Mesendoderm (in vitro differentiated cells): ENCODE results near the gene NR1D1.

Experiments
- DNase-seq: peaks from one replicate; pipeline ENCODE4 v3.0.0; 2013
- H2AK5ac ChIP-seq: 2 replicates; pipeline ENCODE4 v1.6.1; 2013; ENCODE audit warnings: low read length, inconsistent platforms
- H2BK120ac ChIP-seq: 2 replicates; pipeline ENCODE4 v1.6.1; 2013; ENCODE audit warnings: low read depth, mild to moderate bottlenecking, low read length, moderate library complexity, mixed read lengths
- H2BK15ac ChIP-seq: replicated peaks from 2 replicates; pipeline ENCODE4 v1.6.1; 2013; ENCODE audit warnings: low read depth, mild to moderate bottlenecking, moderate library complexity
- H2BK5ac ChIP-seq: 2 replicates; pipeline ENCODE4 v1.6.1; 2013; ENCODE audit warnings: low read length, inconsistent platforms
- H3K18ac ChIP-seq: 2 replicates; pipeline ENCODE4 v1.6.1; 2013; ENCODE audit warnings: mild to moderate bottlenecking, low read length, mixed read lengths
- H3K23ac ChIP-seq: one replicate; pipeline ENCODE4 v1.6.1; 2013; ENCODE audit warnings: low read length
- H3K27ac ChIP-seq: 2 replicates; pipeline ENCODE4 v1.5.1; 2013; ENCODE audit warnings: low read depth, mild to moderate bottlenecking, inconsistent platforms, low read length, moderate library complexity
- H3K27me3 ChIP-seq: 2 replicates; pipeline ENCODE4 v1.6.1; 2013; ENCODE audit warnings: low read length, control low read depth, mild to moderate bottlenecking, inconsistent platforms; ENCODE audit not compliant: insufficient read depth, poor library complexity
- H3K36me3 ChIP-seq: 2 replicates; pipeline ENCODE4 v1.6.1; 2013; ENCODE audit warnings: low read length, inconsistent platforms; ENCODE audit not compliant: control insufficient read depth, insufficient read depth
- H3K4ac ChIP-seq: one replicate; pipeline ENCODE4 v1.6.1; 2013; ENCODE audit warnings: low read depth, mild to moderate bottlenecking, low read length, moderate library complexity
- H3K4me1 ChIP-seq: 2 replicates; pipeline ENCODE4 v1.6.1; 2013; ENCODE audit warnings: low read depth, low read length, inconsistent platforms; ENCODE audit not compliant: control insufficient read depth
- H3K4me2 ChIP-seq: 2 replicates; pipeline ENCODE4 v1.6.1; 2013; ENCODE audit warnings: low read length
- H3K4me3 ChIP-seq: 2 replicates; pipeline ENCODE4 v1.5.1; 2013; ENCODE audit warnings: mild to moderate bottlenecking, low read length
- H3K56ac ChIP-seq: one replicate; pipeline ENCODE4 v1.6.1; 2013; ENCODE audit warnings: low read length
- H3K79me1 ChIP-seq: 2 replicates; pipeline ENCODE4 v1.6.1; 2013; ENCODE audit warnings: low read length, inconsistent platforms
- H3K79me2 ChIP-seq: 2 replicates; pipeline ENCODE4 v1.6.1; 2013; ENCODE audit warnings: mild to moderate bottlenecking, low read length; ENCODE audit not compliant: control insufficient read depth, insufficient read depth
- H3K9ac ChIP-seq: 2 replicates; pipeline ENCODE4 v1.6.1; 2013; ENCODE audit warnings: low read length, inconsistent platforms
- H4K5ac ChIP-seq: one replicate; pipeline ENCODE4 v1.6.1; 2013; ENCODE audit warnings: low read length
- H4K8ac ChIP-seq: one replicate; pipeline ENCODE4 v1.6.1; 2013; ENCODE audit warnings: low read depth, mild to moderate bottlenecking, control low read depth, low read length, moderate library complexity
- WGBS: extraction: QIAGEN DNeasy Blood & Tissue Kit; methylation state at CpG from one replicate; pipeline ENCODE4 v1.1.7; 2013; ENCODE audit warnings: low lambda C conversion rate, missing lambda C conversion rate; ENCODE audit not compliant: insufficient coverage; ENCODE audit errors: extremely low coverage; 5-methylcytosine and 5-hydroxymethylcytosine counted together

Gene NR1D1

GRCh38 chr17:40075201-40075941 is 25.0 kb downstream of the NR1D1 start:
- H2BK120ac ChIP-seq = no peak overlapping the region
- H2BK15ac ChIP-seq = no peak overlapping the region
- no peaks in the 10 kb centered on the region for H3K27me3 ChIP-seq
- peak; percentile 87 for DNase-seq
- no peak overlapping the region for H3K4me3 ChIP-seq
- H3K18ac ChIP-seq = peak overlapping the region; percentile 9
- no peak overlapping the region for H4K5ac ChIP-seq
- no CpG with 5 or more reads among the region's 11 CpGs for WGBS
- H3K79me2 ChIP-seq = no peaks in the 10 kb centered on the region
- H3K56ac ChIP-seq = peak overlapping the region; percentile 78
- no peaks in the 10 kb centered on the region for H3K36me3 ChIP-seq
- no peak overlapping the region for H4K8ac ChIP-seq
- H3K9ac ChIP-seq = peak overlapping the region; percentile 30
- H3K4me2 ChIP-seq = peak overlapping the region; percentile 9
- H3K4ac ChIP-seq = no peak overlapping the region
- no peak overlapping the region for H3K27ac ChIP-seq
- H2BK5ac ChIP-seq = peak overlapping the region; percentile 26
- H2AK5ac ChIP-seq = peak overlapping the region; percentile 57
- peaks cover 6% of the 10 kb centered on the region for H3K4me1 ChIP-seq
- H3K23ac ChIP-seq = no peak overlapping the region
- no peaks in the 10 kb centered on the region for H3K79me1 ChIP-seq

- no CpG with 5 or more reads among the region's 6 CpGs for WGBS
- no peaks in the 10 kb centered on the region for H3K79me2 ChIP-seq
- H2BK5ac ChIP-seq = no peak overlapping the region
- no peak overlapping the region for H2AK5ac ChIP-seq
- H2BK120ac ChIP-seq = no peak overlapping the region
- H3K9ac ChIP-seq = no peak overlapping the region
- H3K36me3 ChIP-seq = no peaks in the 10 kb centered on the region
- H3K56ac ChIP-seq = no peak overlapping the region
- no peak overlapping the region for H3K4me3 ChIP-seq
- H3K18ac ChIP-seq = no peak overlapping the region
- no peak overlapping the region for H3K4ac ChIP-seq
- H4K5ac ChIP-seq = no peak overlapping the region
- no peaks in the 10 kb centered on the region for H3K79me1 ChIP-seq
- H3K23ac ChIP-seq = no peak overlapping the region
- H3K4me1 ChIP-seq = peaks cover 10% of the 10 kb centered on the region
- no peak overlapping the region for H3K27ac ChIP-seq
- H3K4me2 ChIP-seq = no peak overlapping the region
- DNase-seq = no peak
- no peak overlapping the region for H2BK15ac ChIP-seq
- H4K8ac ChIP-seq = no peak overlapping the region
- no peaks in the 10 kb centered on the region for H3K27me3 ChIP-seq
Observed at GRCh38 chr17:40074871-40075200, 25.6 kb downstream of the NR1D1 start.

GRCh38 chr17:40074175-40074512 is 26.2 kb downstream of the NR1D1 start:
- no CpG with 5 or more reads among the region's 8 CpGs for WGBS
- no peak overlapping the region for H2BK120ac ChIP-seq
- H4K5ac ChIP-seq = no peak overlapping the region
- H3K27me3 ChIP-seq = no peaks in the 10 kb centered on the region
- H4K8ac ChIP-seq = no peak overlapping the region
- H3K56ac ChIP-seq = no peak overlapping the region
- no peak overlapping the region for H3K4ac ChIP-seq
- no peak overlapping the region for H2BK5ac ChIP-seq
- peaks cover 15% of the 10 kb centered on the region for H3K4me1 ChIP-seq
- no peak for DNase-seq
- H3K4me3 ChIP-seq = no peak overlapping the region
- H2AK5ac ChIP-seq = no peak overlapping the region
- no peak overlapping the region for H3K9ac ChIP-seq
- no peaks in the 10 kb centered on the region for H3K79me1 ChIP-seq
- no peak overlapping the region for H3K27ac ChIP-seq
- no peak overlapping the region for H3K23ac ChIP-seq
- no peaks in the 10 kb centered on the region for H3K36me3 ChIP-seq
- H2BK15ac ChIP-seq = no peak overlapping the region
- H3K4me2 ChIP-seq = no peak overlapping the region
- H3K18ac ChIP-seq = no peak overlapping the region
- H3K79me2 ChIP-seq = no peaks in the 10 kb centered on the region

GRCh38 chr17:40073454-40074174 is 26.8 kb downstream of the NR1D1 start:
- Histone ChIP-seq H3K79me2 (no peaks in the 10 kb centered on the region), H3K27me3 (no peaks in the 10 kb centered on the region), H3K9ac (no peak overlapping the region), H2BK5ac (no peak overlapping the region), H3K79me1 (no peaks in the 10 kb centered on the region), H2BK120ac (no peak overlapping the region), H3K4me2 (no peak overlapping the region), H3K4me1 (peaks cover 15% of the 10 kb centered on the region), H3K23ac (no peak overlapping the region), H3K4ac (no peak overlapping the region), H4K5ac (no peak overlapping the region), H3K27ac (no peak overlapping the region), H3K4me3 (no peak overlapping the region), H3K36me3 (no peaks in the 10 kb centered on the region), H3K56ac (no peak overlapping the region), H3K18ac (no peak overlapping the region), H2AK5ac (no peak overlapping the region), H2BK15ac (no peak overlapping the region), H4K8ac (no peak overlapping the region)
- no peak for DNase-seq
- no CpG with 5 or more reads among the region's 7 CpGs for WGBS

GRCh38 chr17:40072735-40073346 is 27.5 kb downstream of the NR1D1 start:
- DNase-seq = no peak
- Histone ChIP-seq H3K56ac (no peak overlapping the region), H3K4me3 (no peak overlapping the region), H3K36me3 (no peaks in the 10 kb centered on the region), H3K4me1 (peaks cover 15% of the 10 kb centered on the region), H2BK5ac (no peak overlapping the region), H2AK5ac (no peak overlapping the region), H3K4me2 (no peak overlapping the region), H4K8ac (no peak overlapping the region), H3K79me1 (no peaks in the 10 kb centered on the region), H3K18ac (no peak overlapping the region), H3K9ac (no peak overlapping the region), H3K27ac (no peak overlapping the region), H2BK120ac (no peak overlapping the region), H3K23ac (no peak overlapping the region), H3K4ac (no peak overlapping the region), H3K27me3 (no peaks in the 10 kb centered on the region), H3K79me2 (no peaks in the 10 kb centered on the region), H2BK15ac (no peak overlapping the region), H4K5ac (no peak overlapping the region)
- WGBS = no CpG with 5 or more reads among the region's 8 CpGs
